Endothelial cell of umbilical vein (primary cell): ENCODE results near the gene LPCAT3.

ENCODE experiments used
- EZH2 ChIP-seq: IDR thresholded peaks from 2 replicates; pipeline ENCODE4 v1.6.1; 2012; ENCODE audit warnings: borderline replicate concordance, low read depth, mild to moderate bottlenecking, moderate library complexity, low read length, inconsistent platforms; ENCODE audit not compliant: severe bottlenecking
- FOS ChIP-seq: IDR thresholded peaks from 2 replicates; pipeline ENCODE4 v1.6.1; 2011; ENCODE audit warnings: mild to moderate bottlenecking, low read length, moderate library complexity, borderline replicate concordance; ENCODE audit not compliant: insufficient read depth
- GATA2 ChIP-seq: IDR thresholded peaks from 2 replicates; pipeline ENCODE4 v1.7.0; 2011; ENCODE audit warnings: low read depth, mild to moderate bottlenecking, moderate library complexity, mixed read lengths, low read length; ENCODE audit not compliant: insufficient read length, insufficient read depth
- MYC ChIP-seq: IDR thresholded peaks from one replicate; pipeline ENCODE4 v1.6.1; 2011; ENCODE audit warnings: mild to moderate bottlenecking, low read depth, low read length
- POLR2A ChIP-seq: IDR thresholded peaks from 2 replicates; pipeline ENCODE4 v1.6.1; 2012; ENCODE audit warnings: low read depth, mild to moderate bottlenecking, control low read depth, low read length
- POLR2AphosphoS5 ChIP-seq: IDR thresholded peaks from 2 replicates; pipeline ENCODE4 v1.6.1; 2012; ENCODE audit warnings: low read depth, mild to moderate bottlenecking, control low read depth, low read length, moderate library complexity; ENCODE audit not compliant: insufficient read depth
- TF ChIP-seq, protein P1 (sequence below), 2 donors: IDR thresholded peaks; 1 replicate in 1 of 2; 2 replicates in 1 of 2; pipeline ENCODE4 v1.5.1; 2011; ENCODE audit warnings: low read length in 2 of 2, mild to moderate bottlenecking in 2 of 2, moderate library complexity in 2 of 2, control low read depth in 1 of 2, inconsistent platforms in 1 of 2, low read depth in 1 of 2; ENCODE audit not compliant: insufficient read depth in 1 of 2; ENCODE audit errors: extremely low read depth in 1 of 2
- TF ChIP-seq, protein P2 (sequence below): IDR thresholded peaks from 2 replicates; pipeline ENCODE4 v1.6.1; 2011; ENCODE audit not compliant: insufficient read depth, insufficient read length

DNA sequence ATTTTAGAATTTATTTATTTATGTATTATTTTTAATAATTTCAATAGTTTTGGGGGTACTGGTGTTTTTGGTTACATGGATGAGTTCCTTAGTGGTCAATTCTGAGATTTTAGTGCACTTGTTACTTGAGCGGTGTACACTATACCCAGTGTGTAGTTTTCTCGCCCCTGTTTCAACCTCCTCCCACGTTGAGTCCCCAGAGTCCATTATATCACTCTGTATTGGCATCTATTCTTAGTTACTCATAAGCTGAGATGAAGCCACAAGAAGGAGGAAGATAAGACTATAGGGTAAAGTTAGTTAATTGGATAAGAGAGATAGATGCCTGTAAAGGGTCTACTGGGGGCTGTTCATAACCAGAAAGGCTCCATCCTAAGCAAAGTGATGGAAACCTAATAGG, 46.2 kb upstream of the LPCAT3 start:
- TF ChIP-seq, protein P1, sequence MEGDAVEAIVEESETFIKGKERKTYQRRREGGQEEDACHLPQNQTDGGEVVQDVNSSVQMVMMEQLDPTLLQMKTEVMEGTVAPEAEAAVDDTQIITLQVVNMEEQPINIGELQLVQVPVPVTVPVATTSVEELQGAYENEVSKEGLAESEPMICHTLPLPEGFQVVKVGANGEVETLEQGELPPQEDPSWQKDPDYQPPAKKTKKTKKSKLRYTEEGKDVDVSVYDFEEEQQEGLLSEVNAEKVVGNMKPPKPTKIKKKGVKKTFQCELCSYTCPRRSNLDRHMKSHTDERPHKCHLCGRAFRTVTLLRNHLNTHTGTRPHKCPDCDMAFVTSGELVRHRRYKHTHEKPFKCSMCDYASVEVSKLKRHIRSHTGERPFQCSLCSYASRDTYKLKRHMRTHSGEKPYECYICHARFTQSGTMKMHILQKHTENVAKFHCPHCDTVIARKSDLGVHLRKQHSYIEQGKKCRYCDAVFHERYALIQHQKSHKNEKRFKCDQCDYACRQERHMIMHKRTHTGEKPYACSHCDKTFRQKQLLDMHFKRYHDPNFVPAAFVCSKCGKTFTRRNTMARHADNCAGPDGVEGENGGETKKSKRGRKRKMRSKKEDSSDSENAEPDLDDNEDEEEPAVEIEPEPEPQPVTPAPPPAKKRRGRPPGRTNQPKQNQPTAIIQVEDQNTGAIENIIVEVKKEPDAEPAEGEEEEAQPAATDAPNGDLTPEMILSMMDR (IDR thresholded peaks at IDR 0.05; ENCODE audit: extremely low read depth in 1 of 2, insufficient read depth in 1 of 2, low read depth in 1 of 2, low read length in 2 of 2): no peak
- TF ChIP-seq POLR2AphosphoS5 (no peak), POLR2A (no peak), EZH2 (no peak), MYC (no peak), FOS (no peak), GATA2 (no peak)
- TF ChIP-seq, protein P2, sequence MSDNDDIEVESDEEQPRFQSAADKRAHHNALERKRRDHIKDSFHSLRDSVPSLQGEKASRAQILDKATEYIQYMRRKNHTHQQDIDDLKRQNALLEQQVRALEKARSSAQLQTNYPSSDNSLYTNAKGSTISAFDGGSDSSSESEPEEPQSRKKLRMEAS: no peak
